NCI-H446 (cell line): ENCODE results near the gene UMAD1.

Experiments used
- DNase-seq, 2 experiments: peaks; one replicate each; lab custom pipeline; 2025; lab: John Stamatoyannopoulos, UW

UMAD1 gene

DNA sequence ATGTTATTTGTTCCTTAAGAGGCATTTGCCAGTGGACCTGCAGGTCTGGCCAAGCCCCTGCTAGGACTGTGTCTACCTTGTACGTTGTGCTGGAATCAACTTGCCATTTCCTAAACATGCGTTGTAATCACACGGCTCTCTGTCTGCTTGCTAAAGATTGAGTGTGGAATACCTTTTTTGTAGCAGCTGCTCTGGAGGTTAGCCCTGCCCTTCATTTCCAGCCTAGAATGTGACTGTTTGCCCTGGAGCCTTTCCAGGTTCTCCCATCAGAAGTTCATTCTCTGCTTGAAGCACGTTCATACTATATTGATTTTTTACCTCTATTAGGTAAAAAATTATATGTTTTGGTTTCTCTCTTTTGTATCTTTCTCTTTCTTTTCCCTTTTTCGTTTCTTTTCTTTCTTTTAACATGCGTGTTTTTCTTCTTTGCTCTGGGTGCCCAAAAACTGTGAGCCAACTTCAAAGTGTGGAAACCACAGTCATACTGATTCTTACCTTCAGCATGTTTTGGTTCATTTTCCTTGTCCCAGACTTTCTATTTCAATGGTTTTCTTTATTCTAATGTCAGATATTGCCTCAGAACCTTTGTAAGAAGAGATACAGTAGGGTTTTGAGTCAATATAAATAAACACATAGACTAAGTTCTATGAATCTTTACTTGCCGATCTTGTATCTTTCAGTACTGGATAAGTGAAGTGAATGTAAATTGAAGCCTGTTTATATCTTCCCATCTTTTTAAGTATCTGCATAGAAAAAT is 189.7 kb downstream of the UMAD1 start:
- DNase-seq = no peak

DNA sequence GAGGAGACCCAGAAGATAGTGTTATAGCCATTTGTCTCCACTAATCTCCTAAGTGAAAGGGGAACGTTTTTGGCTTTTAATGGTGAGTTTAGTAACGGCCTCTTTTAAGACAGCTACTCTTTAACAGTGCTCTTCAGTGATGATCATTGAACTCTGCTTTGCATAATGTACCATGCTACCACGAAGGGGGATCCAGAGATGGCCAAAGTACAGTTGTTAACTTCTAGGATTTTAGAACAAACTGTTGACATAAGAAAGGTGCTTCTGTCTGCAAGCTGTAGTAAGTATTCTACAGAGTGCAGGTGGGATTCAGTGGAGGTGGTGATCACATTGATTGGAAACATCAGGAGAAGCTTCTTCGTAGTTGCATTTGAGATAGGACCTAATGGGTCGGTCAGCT is 192.0 kb downstream of the UMAD1 start:
- no peak for DNase-seq

DNA sequence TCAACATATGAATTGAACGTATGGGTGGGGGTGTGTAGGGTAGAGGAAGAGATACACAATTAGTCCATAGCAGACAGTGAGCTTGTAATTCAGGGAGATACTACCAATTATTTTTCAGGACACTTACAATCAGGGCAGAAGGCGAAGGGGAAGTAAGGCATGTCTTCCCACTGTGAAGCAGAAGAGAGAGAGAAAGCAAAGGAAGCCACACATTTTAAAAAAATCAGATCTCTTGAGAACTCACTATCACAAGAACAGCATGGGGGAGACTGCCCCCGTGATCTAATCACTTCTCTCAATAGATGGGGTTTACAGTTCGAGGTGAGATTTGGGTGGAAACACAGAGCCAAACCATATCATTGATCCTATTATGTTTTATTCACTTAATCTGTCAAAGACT is 194.2 kb downstream of the UMAD1 start:
- no peak for DNase-seq

DNA sequence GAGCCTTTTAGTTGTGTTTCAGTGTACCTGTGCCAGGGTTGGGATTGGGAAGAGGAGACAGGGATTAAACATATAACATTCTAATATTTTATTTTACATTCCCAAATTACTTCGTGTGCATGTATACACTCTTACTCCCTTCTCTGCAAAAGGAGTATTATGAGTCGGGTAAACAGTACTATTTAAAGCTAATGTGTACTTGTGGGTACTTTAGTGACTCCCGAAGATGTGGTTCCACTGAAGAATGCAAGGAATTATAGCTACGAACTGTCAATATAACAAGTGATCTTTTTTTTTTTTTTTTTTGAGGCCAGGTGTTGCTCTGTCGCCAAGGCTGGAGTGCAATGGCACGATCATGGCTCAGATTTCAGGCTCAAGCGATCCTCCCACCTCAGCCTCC is 200.5 kb downstream of the UMAD1 start:
- no peak for DNase-seq

DNA sequence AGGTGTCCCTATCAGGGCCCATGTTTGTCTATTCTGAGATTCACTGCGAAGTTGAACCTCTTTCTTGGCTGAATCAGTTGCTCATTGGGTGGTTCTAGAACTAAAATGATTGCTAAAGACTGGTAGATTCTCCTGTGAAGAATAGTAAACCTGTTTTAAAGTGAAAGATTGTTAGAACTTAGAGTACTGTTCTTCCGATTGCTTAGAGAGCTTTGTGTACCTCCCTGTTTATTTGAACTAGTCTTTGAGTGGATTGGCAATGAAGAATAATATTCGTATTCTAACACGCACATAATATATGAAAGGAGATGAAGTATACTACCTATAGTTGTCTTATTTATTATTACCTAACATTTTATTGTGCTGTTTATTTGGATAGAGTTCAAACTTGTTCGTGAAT is 202.7 kb downstream of the UMAD1 start:
- no peak for DNase-seq

DNA sequence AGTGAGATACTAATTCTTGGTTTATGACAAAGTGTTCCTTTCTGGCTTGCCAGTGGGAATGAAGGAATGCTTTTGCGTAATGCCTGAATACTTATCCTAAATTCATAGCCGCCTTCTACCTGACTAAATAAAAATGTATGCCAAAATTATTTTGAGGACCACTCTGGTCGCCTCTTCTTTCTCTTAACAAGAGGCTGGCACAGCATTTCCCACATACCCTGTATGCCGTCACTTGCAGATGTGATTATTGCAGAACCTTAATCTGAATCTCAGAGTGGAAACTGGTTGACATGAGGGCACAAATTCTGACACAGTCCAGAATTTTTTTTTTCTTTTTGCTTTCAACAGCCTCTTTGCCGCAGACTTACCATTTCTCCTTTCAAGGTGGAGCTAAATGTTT is 203.4 kb downstream of the UMAD1 start:
- DNase-seq = no peak

DNA sequence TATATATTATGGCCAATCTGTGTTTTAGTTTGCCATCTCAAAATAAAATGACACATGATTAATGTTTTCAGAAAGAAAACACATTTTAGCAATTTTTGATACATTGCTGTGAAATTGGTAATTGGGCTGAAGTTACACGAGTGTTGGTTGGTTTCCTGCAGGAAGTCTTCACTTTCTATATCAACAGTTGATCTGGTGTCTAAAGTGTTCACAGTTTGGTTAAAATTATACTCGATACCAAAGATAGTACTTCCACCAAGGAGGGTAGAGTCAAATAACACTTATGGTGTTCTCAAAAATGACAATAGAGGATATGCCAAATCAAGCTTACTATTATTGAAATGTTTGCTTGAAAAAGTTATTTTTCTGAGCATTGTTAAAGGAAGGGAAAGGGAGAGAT is 207.7 kb downstream of the UMAD1 start:
- DNase-seq = no peak

DNA sequence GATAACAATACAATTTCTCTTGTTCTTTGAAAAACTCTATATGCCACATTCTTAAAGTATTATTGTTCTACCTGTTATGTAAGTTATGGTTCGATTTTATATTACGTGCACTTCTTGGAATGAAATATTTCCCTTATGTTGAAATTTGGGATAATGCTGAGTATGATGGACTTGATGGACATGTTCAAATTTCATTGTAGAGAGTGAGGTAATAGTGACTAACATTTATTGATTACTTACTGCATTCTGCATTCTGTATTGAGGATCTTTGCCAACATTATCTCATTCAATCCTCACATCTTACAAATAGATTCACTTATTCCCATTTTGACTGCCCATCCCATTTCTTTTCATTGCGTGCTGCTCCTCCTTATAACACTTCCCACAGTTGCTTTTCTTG is 208.3 kb downstream of the UMAD1 start:
- DNase-seq = no peak

DNA sequence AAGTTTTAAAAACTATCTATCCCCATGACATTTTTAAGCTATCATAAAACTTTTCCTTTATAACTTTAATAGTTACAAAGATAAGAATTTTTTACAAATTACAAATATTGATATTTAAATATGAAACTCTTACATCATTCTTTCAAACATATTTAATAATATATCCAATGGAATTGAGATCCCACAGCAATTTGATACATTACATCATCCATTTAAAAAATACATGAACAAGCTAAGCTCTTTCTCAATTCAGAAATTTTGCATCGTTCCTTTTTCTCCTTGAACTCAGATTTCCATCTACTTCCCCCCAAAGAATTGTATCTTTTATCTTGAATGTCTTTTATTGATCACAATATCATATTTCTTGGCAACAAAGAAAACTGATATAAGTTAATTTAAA is 209.6 kb downstream of the UMAD1 start:
- no peak for DNase-seq

DNA sequence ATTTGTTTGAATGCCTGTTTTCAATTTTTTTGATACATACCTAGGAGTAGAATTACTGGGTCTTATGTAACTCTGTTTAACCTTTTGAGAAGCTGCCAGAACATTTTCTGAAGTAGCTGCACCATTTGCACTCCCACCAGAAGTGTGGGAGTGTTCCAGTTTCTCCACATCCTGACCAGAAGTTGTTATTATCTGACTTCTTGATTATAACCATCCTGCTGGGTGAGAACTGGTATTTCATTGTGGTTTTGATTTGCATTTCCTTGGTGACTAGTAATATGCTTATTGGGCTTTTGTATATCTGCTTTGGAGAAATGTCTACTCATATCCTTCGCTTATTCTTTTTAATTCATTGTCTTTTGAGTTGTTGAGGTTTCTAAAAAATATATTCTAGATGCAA is 210.8 kb downstream of the UMAD1 start:
- DNase-seq = no peak

DNA sequence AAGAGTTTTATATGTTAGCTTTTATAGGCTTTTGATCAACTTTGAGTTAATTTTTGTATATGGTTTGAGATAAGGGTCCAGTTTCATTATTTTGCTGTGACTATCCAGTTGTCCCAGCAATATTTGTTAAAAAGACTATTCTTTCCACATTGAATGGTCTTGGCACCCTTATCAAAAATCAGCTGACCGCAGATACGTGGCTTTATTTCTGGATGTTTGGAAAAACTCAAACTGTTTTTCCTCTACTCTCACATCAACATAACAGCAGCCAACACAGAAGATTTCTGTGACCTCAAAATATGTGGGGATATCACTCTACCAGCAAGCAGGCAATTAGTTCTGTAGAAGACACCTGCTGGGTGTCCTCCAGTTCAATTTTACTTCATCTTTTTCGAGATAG is 211.4 kb downstream of the UMAD1 start:
- no peak for DNase-seq

DNA sequence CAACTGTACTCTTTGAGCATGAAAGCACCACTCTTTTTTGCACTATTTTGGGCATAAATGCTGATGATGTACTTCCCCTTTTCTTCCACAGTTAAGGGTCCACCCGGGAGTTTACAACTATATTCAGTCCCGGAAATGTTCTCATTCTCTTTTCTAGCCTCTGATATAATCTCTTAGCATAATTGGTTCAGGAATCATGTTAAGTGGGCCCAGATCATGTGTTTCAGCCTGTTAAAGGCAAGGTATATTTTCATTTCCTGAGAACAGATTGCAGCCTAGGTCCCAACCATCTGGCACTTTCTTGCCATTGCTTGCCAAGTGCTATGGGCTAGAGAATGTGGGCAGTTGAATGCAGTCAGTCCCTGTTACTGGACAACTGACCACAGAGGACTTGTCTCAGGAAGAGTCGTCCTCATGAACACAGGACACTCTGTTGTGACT is 216.6 kb downstream of the UMAD1 start:
- DNase-seq = no peak

DNA sequence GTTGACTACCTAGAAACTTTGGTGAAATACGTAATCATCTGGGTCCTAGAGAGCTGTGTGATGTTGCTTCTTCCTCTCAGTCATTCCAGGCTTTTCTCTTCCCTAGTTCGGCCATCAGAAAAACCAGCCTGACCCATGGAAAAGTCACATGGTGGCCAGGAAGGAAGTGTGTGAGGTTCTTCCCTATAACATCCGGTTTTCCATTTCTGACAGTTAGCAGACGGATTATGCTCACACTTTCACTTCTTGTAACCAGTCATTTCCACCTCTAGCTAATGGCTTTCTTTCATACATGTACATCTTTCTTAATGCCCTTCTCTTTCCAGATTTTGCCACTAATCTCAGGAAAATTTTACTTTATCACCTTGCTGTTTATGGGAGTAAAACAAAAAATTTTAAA is 218.0 kb downstream of the UMAD1 start:
- DNase-seq = no peak

DNA sequence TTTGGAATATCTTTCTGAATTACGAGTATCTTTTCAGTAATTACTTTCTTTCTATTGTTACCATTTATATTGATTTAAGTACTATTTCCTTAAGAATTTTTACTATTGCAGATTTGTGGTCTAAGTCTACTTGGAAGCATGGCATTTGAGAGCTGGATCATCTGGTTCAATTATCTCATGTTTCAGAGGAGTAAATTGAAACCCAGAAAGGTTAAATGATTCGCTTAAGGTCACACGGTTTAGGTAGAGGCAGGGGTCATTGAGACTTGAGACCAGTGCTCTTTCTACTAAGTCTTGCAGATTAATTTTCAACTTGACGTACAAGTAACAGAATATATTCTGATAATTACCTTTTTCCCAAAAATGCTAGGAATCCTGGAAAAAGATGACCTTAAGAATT is 218.9 kb downstream of the UMAD1 start:
- no peak for DNase-seq

DNA sequence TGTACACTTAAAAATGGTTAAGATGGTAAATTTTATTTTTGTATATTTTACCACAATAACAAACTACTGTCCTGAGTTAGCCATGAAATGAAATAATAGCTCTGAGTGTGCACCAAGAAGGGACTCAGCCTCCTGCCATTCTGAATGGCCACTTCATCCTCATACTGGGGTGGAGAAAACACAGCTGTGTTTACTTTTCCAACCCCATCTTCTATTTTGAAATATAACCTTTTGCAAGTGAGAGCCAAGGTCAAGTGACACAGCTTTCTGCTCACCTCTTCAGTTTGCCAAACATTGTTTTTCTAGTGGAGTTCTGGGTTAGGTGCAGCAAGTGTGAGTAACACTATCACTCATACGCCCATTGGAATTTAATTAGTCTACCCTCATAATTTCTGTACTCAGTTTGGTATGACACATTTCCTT is 220.7 kb downstream of the UMAD1 start:
- no peak for DNase-seq

DNA sequence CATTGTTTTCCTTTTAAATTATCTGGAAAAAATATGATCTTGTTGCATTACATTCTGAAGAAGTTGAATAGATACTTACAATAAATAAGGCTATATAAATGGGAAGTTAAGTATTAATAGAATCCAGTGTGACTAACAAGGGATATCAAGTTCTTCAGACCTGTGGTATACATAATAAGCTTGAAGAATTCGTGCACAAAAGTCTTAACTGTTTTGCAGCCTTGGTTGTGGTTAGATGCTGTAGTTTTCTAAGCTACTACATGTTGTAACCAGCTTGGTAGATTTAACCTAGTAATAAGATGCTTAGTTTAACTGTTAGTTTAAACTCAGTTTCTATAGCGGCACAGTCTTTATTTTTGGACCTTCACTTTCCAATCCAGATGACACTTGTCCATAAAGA is 221.8 kb downstream of the UMAD1 start:
- no peak for DNase-seq

DNA sequence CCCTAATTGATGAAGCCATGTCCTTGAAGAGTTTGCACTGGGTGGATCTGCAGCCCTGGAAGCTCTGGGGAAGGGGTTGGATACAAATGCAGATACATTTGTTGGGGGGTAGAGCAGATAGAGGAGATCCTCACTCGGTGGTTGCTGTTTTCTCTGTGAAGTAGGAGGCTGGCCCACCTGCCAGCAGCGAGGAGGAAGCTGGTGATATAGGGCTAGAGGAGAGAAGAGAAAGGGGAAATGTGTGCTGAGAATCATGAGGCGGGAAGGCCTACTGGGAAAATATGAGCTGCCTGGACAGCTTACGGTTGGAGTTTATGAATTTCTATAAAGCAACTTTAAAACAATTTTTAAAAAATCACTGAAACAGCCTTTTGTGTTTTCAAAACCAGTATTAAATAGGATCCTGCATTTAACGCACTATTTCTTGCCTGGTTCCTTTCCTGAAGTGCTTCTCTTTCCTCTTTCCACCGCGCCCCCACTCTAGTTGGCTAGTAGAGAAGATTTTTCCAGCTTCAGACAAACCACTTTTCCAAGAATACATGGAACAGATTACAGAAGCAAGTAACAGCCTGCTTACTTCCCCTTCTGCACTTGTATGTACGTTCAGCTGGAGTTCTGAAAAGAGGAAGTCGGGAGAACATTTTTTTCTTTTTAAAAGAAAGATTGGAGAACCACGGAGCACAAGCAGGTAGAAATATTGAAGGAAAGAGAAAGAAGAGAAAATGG is 227.5 kb downstream of the UMAD1 start:
- no peak for DNase-seq

DNA sequence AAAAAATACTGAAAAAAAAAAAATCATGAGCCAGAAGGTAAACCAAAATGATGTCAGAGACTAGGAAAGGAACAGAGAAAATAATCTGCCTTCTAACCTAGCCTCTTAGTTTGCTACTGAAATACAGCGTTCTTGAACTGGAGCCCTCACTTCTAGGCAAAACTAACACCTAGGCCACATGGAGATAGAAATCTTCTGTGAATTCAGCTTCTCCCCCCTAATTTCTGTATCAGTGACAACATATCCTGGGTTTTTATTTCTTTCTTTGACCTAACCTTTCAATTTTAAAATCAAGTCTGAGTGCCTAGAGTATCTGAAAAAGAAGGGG is 228.0 kb downstream of the UMAD1 start:
- DNase-seq = no peak

DNA sequence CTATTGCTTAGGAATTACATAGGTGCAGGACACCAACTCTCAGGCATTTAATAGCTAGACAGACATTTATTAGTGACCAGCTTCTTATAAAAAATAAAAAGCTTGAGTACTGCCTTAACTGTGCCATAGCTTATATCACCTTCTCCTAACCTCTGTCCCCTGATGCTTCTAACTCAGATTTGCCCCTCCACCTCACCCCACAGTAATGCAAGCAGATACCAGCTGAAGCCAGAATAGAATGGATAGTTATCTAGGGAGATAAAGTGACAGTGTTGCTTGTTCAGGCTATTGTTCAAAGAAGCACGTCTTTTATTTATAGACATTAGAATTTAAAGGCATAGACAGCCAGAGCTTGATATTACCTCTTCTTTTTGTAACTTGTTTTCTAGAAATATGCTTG is 228.5 kb downstream of the UMAD1 start:
- no peak for DNase-seq

DNA sequence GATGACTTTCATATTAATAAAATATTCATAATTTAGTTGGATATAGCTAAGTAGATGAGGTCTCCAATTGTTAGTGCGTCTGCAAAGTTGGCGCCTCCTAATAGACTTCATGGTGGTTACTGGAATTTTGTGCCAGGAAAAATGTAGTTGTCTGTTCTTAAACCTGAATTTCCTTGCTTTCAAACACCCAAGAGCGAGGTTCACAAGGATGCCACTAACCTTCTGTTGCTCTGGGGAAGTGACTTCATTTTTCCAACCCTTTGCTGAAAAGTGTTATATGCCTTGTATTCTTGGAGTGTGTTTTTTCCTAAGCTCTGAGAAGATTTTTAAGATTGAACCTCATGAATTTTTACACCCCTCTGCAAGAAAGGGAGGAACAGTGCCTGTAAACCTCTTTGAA is 229.1 kb downstream of the UMAD1 start:
- no peak for DNase-seq

DNA sequence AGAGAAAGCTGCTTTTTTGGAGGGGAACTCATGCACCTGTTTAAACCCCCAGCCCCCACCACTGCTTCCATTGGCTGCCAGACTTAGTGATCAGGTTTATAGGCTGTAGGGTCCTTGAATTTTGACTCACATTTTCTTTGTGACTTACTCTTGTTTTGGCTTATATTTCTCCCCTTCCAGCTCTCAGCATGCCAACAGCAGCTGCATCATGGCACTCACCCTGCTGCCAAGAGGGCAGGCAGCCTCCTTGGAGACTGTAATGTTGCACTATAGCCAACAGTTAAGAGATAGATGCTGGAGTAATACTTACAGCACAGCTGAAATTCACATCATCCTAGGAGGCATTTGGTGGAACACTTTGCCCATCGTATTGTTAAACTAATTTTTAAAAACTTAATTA is 230.0 kb downstream of the UMAD1 start:
- DNase-seq = peak; percentile 34 to 79

DNA sequence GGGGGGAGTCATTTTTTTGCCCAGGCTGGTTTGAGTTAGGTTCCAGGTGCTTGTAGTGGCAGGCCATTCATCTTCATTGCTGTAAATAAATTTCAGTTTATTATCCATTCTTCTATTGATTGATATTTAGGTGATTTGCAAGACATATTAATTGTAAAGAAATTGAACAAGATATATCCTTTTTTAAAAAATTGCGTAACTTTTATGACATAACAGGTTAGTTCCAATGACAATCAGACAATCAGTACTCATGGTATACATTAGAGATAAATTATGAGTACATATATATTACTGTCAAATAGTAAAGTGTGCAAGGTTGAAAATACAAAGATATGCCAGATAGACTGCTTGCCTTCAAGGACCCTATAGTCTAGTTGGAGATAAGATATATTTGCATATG is 235.9 kb downstream of the UMAD1 start:
- no peak for DNase-seq

DNA sequence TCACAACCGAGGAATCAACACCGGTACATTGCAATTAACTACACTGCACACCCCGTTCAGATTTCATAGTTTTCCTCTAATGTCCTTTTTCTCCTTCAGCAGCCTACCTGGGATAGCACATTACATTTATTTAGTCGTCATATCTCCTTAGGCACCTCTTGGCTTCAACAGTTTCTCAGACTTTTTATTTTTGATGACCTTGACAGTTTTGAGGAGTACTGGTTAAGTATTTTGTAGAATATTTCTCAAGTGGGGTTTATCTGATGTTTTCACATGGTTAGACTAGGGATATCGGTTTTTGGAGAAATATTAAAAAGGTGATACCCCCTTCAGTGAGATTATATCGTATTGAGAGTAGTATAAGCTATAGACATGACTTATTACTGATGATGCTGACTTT is 241.0 kb downstream of the UMAD1 start:
- DNase-seq = no peak

DNA sequence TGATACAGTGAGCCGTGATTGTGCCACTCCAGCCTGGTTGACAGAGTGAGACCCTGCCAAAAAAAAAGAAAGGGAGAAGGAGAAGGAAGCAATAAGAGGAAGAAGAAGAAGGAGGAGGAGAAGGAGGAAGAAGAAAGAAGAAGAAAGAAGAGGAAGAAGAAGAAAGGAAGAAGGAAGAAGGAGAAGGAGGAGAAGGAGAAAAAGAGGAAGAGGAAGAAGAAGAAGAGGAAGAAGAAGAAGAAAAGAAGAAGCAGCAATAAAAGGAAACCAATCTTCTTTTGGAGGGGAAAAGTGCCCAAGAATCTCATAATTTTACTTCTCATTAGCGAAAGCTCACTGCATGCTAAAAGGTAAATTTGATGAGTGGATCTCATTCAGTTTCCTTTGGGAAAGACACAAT is 242.3 kb downstream of the UMAD1 start:
- DNase-seq = no peak
